Measurements from ENCODE around the gene TBL1XR1. TPM values are rescaled to one million over a fixed set of nuclear protein-coding genes. Genes with fewer than 3 reads are reported as not detected.

Gene TBL1XR1
- total RNA-seq, 1 donor from 2014 or later, result 372 TPM

DNA sequence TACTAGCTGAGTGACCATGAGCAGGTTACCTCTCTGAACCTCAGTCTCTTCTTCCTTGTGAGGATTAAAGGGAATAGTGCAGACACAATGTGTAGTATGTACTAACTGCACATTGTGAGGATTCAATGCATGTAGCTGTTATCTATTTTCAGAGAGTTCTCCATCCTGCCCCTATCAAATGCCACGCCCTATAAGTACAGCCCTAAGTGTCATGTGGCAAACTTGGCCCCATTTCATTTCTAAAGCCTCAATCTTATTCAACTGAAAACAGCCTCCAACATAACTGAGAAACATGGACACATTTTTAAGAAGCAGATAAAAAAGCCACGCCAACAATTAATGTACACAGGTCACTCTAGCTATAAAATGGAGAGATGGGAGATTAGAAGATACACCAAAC, 220.0 kb downstream of the TBL1XR1 start:
- TF ChIP-seq, protein P1, sequence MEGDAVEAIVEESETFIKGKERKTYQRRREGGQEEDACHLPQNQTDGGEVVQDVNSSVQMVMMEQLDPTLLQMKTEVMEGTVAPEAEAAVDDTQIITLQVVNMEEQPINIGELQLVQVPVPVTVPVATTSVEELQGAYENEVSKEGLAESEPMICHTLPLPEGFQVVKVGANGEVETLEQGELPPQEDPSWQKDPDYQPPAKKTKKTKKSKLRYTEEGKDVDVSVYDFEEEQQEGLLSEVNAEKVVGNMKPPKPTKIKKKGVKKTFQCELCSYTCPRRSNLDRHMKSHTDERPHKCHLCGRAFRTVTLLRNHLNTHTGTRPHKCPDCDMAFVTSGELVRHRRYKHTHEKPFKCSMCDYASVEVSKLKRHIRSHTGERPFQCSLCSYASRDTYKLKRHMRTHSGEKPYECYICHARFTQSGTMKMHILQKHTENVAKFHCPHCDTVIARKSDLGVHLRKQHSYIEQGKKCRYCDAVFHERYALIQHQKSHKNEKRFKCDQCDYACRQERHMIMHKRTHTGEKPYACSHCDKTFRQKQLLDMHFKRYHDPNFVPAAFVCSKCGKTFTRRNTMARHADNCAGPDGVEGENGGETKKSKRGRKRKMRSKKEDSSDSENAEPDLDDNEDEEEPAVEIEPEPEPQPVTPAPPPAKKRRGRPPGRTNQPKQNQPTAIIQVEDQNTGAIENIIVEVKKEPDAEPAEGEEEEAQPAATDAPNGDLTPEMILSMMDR (IDR thresholded peaks at IDR 0.05), result no peak
- DNase-seq (no peak), ATAC-seq (ENCODE audit: low read depth) (no peak)
- H3K36me3 Mint-ChIP-seq (ENCODE audit: low read depth), result no peaks in the 10 kb centered on the region
- H3K27ac Mint-ChIP-seq, result no peak overlapping the region
- ChIA-PET POLR2A (no interaction called here), CTCF (no interaction called here)
- H3K4me3 Mint-ChIP-seq, result no peak overlapping the region
- peaks cover 6% of the 10 kb centered on the region for H3K9me3 Mint-ChIP-seq
- H3K27me3 Mint-ChIP-seq, result no peaks in the 10 kb centered on the region
- H3K4me1 Mint-ChIP-seq, result no peaks in the 10 kb centered on the region
- intact Hi-C loops (cut with micrococcal nuclease), result no loop called here

DNA sequence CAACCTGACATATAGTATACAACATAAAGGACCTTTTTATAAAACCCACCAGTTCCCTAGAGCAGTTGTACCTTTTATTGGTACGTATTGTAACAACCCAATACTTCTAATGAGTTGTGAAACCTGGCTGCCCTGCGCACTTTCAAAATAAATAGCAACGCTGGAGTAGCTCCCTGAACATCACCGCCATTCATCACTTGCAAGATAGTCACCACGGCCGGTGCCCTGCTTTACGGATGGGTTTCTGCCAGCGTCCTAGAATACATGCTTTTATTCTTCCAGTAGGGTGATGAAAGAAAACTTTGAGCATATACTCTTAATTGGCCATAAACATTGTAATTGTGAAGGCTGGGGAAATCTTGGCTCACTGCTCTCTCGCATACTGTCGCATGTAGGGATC, 220.7 kb downstream of the TBL1XR1 start:
- no peaks in the 10 kb centered on the region for H3K27me3 Mint-ChIP-seq
- no peak for DNase-seq
- TF ChIP-seq, protein P1 (IDR thresholded peaks at IDR 0.05), result no peak
- H3K9me3 Mint-ChIP-seq, result no peaks in the 10 kb centered on the region
- no peak overlapping the region for H3K4me3 Mint-ChIP-seq
- POLR2A ChIA-PET, result no interaction called here
- H3K4me1 Mint-ChIP-seq, result no peaks in the 10 kb centered on the region
- no peak for ATAC-seq (ENCODE audit: low read depth)
- CTCF ChIA-PET, result no interaction called here
- intact Hi-C loops (cut with micrococcal nuclease), result no loop called here
- no peak overlapping the region for H3K27ac Mint-ChIP-seq
- no peaks in the 10 kb centered on the region for H3K36me3 Mint-ChIP-seq (ENCODE audit: low read depth)

DNA sequence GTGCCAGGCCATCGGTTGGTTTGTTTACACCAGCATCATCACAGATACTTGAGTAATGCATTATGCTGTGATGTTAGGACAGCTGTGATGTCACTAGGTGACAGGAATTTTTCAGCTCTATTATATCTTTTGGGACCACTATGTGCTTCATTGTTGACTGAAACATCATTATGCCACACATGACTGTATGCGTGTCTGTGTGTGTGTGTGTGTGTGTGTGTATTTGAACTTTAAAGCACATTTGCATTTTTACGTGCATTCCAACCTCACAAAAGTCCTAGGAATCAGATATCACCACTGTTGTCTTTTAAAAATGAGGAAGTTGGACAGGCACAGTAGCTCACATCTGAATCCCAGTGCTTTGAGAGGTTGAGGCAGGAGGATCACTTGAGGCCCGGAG, 223.0 kb downstream of the TBL1XR1 start:
- TF ChIP-seq, protein P1 (IDR thresholded peaks at IDR 0.05), result no peak
- CTCF ChIA-PET, result no interaction called here
- Mint-ChIP-seq H3K27ac (no peak overlapping the region), H3K27me3 (no peaks in the 10 kb centered on the region), H3K36me3 (ENCODE audit: low read depth) (no peaks in the 10 kb centered on the region), H3K4me1 (no peaks in the 10 kb centered on the region), H3K4me3 (no peak overlapping the region), H3K9me3 (no peaks in the 10 kb centered on the region)
- no peak for DNase-seq
- POLR2A ChIA-PET, result no interaction called here
- no peak for ATAC-seq (ENCODE audit: low read depth)
- intact Hi-C loops (cut with micrococcal nuclease), result no loop called here

DNA sequence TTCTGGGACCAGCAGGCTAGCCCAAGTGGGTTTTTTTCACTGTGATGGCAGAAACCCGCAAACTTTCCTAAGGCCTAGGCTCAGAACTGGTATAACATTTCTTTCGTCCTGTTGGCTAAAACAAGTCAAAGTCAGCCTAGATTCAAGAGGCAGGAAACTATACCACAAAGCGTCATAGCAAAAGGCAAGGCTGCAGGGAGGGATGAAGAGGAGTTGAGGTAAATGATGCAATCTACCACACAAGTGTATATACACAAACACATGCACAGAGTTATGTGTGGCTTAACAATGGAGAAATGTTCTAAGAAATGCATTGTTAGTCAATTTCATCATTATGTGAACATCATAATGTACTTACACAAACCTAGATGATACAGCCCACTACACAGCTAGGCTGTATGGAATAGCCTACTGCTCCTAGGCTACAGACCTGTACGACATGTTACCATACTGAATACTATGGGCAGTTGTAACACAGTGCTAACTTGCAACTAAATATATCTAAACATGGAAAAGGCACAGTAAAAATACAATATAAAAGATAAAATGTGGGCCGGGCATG, 225.6 kb downstream of the TBL1XR1 start:
- intact Hi-C loops (cut with micrococcal nuclease), result no loop called here
- POLR2A ChIA-PET, result no interaction called here
- CTCF ChIA-PET, result no interaction called here
- Mint-ChIP-seq H3K4me3 (no peak overlapping the region), H3K36me3 (ENCODE audit: low read depth) (no peaks in the 10 kb centered on the region), H3K9me3 (no peaks in the 10 kb centered on the region), H3K4me1 (no peaks in the 10 kb centered on the region), H3K27ac (no peak overlapping the region), H3K27me3 (no peaks in the 10 kb centered on the region)
- TF ChIP-seq, protein P1 (IDR thresholded peaks at IDR 0.05), result no peak
- ATAC-seq (ENCODE audit: low read depth), result no peak
- no peak for DNase-seq

DNA sequence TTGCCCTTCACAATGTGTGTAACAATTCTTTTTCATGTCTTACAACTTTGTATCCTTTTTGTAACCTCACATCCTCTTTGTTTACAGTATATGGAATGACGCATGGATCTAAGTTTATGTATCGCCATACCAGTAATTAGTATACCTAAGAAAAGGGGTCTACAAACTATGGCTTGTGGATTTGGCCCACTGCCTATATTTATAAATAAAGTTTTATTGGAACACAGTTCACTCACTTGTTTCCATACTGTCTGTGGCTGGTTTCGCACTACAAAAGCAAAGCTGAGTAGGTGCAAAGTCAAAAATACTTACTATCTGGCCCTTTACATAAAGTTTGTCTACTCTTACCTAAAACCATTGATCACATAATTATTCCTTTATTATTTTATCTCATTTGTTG, 226.5 kb downstream of the TBL1XR1 start:
- TF ChIP-seq, protein P1 (IDR thresholded peaks at IDR 0.05), result no peak
- ChIA-PET POLR2A (no interaction called here), CTCF (no interaction called here)
- Mint-ChIP-seq H3K27me3 (no peaks in the 10 kb centered on the region), H3K4me1 (no peaks in the 10 kb centered on the region), H3K4me3 (no peak overlapping the region), H3K27ac (no peak overlapping the region), H3K36me3 (ENCODE audit: low read depth) (no peaks in the 10 kb centered on the region), H3K9me3 (no peaks in the 10 kb centered on the region)
- DNase-seq, result no peak
- no peak for ATAC-seq (ENCODE audit: low read depth)
- intact Hi-C loops (cut with micrococcal nuclease), result no loop called here
